GM19043 (cell line): ENCODE results near the gene DEFB124.
"Not testable (repeated sequence)": the region's sequence is repeated elsewhere in the genome, so short reads cannot be mapped to it uniquely, and the experiment has no call there.

Experiments used
- ATAC-seq: cut with Tn5 transposase; IDR thresholded peaks from one replicate; pipeline ENCODE4 v1.9.1; 2021; ENCODE audit warnings: low read depth; ENCODE audit not compliant: unreplicated experiment

Gene DEFB124, protein sequence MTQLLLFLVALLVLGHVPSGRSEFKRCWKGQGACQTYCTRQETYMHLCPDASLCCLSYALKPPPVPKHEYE

GRCh38 chr20:31474758-31475427 is at the start of gene DEFB124, which contains the start of gene REM1:
Gene DEFB124 (minus strand): TSS chr20:31475127. CDS start chr20:31473013, 2,114 bp downstream.
Gene REM1 (plus strand): TSS chr20:31475288. CDS start chr20:31476446, 1,158 bp downstream.
- ATAC-seq, result no peak

DNA sequence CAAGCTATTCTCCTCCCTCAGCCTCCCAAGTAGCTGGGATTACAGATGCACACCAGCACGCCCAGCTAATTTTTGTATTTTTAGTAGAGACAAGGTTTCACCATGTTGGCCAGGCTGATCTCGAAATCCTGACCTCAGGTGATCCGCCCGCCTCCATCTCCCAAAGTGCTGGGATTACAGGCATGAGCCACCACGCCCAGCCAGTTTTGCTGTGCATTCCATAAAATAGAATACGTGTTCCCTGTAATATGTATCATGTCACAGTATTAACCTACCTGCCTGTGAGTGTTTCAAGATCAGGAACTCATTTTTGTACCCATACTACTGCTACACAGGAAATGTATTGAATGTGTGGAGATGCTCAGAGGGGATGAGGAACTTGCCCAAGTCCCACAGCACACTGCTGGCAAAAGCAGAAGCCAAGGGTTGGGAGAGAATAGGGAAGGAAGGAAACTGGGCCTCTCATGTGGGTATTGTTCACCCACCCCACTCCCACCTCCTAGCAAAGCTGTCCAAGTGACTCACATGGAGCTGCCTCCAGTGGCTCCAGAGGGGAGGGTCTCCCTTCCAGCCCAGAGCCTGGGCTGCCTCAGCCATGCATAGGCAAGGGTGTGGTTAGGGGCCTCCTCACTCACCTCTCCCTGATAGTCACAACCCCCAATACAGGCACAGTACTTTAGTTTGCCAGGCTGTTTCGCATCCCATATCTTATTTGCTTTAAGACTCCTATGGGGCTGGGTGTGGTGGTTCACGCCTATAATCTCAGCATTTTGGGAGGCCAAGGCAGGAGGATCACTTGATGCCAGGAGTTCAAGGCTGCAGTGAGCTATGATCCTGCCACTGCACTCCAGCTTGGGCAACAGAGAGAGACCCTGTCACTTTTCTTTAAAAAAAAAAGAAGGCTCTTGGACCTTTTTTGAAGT is 48.7 kb upstream of the DEFB124 start:
- ATAC-seq, result no peak

- no peak for ATAC-seq
These were observed 47.8 kb upstream of the DEFB124 start for GRCh38 chr20:31522731-31523130.

DNA sequence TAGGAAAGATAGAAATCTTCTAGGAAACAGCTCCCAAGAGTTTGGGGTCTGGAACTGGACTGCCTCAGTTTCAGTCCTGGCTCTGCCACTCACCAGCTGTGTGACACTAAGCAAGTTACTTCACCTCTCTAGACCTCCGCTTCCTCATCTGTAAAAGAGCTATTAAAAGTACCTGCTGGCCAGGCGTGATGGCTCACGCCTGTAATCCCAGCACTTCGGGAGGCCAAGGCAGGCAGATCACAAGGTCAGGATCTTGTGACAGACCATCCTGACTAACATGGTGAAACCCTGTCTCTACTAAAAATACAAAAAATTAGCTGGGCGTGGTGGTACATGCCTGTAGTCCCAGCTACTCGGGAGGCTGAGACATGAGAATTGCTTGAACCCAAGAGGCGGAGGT is 46.3 kb upstream of the DEFB124 start:
- not testable (repeated sequence) for ATAC-seq

- ATAC-seq, result no peak
These were observed 42.4 kb upstream of the DEFB124 start for GRCh38 chr20:31517373-31517772.

GRCh38 chr20:31516651-31517050 is 41.7 kb upstream of the DEFB124 start:
- no peak for ATAC-seq

- ATAC-seq, result no peak
These were observed 41.2 kb upstream of the DEFB124 start for GRCh38 chr20:31516166-31516565.

DNA sequence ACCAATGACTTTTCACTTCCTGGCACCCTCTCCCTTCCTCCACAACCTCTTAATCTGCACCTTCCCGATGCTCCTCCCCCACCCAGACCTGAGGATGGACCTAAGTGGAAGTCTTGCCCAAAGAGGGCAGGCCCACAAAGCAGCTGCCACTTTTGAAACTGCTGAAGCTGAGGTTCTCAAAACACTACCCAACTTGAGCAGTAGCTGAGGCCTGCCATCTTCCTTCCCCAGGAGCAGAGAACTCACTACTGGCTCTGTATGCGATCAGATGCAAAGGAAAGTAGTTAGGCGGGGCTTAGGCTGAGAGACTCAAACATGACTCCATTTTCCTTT is 40.8 kb upstream of the DEFB124 start:
- ATAC-seq, result no peak

GRCh38 chr20:31515072-31515774 is 40.3 kb upstream of the DEFB124 start:
- ATAC-seq, result no peak

GRCh38 chr20:31514154-31515071 is 39.5 kb upstream of the DEFB124 start, which contains the start of gene HM13:
Gene HM13 (plus strand): TSS chr20:31514442. CDS start chr20:31514552, 110 bp downstream.
- ATAC-seq, result peak; percentile 88

DNA sequence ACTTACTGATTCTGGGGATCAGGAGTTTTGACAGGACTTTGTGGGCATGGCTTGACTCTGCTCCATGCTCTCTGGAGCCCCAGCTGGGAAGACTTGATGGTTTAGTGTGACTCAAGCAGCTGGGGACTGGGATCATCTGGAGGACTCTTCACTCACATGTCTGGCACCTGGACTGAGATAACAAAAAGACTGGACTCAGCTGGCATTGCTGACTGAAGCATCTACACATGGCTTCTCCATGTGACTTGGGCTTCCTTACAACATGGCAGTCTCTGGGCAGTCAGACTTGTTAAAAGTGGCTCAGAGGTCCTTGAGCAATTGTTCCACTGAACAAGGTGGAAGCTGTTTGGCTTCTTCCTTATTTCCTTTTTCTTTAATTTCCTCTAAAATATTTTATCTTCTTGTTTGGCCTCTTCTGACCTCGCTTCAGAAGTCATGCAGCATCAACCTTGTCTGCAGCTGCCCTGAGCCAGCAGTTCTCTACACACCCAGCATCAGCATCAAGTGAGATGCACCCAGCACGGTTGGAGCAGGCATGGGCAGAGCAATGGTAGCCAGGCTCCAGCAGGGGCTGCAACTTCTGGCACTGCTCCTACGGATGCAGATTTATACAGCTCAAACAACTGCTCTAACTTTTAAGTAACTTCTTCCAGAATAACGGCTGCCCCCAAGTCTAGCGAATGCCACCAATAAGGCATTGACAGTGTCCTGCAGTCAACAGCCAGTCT is 33.8 kb upstream of the DEFB124 start:
- no peak for ATAC-seq

GRCh38 chr20:31505903-31506302 is 31.0 kb upstream of the DEFB124 start:
- ATAC-seq, result no peak

DNA sequence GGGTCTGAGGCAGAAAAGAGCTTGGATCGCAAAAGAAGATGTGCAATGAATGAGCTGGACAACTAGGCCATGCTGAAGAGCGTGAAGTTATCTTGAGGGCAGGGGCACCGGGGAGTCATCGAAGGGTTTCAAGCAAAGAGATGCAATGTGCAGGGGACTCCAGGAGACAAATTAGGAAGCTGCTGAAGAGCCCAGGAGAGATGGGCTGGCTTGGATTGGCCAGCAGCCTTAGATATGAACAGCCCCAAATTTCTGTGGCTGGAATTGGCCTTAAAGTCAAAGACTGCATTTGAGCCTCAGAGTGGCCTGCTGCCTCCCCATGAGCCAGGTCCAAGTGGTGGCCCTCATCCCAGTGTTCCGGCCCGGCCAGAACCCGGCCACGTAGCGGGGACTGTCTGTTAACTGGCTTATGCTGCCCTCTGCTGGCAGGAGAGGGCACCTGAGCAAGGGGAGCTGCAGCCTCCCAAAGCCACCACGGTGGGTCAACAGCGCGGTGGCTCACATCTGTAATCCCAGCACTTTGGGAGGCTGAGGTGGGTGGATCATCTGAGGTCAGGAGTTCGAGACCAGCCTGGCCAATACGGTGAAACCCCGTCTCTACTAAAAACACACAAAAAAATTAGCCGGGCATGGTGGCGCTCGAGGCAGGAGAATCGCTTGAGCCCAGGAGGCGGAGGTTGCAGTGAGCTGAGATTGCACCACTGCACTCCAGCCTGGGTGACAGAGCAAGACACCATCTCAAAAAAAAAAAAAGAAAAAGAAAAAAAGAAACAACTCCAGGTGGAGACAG is 28.2 kb upstream of the DEFB124 start:
- peak; percentile 79 for ATAC-seq

- ATAC-seq, result no peak
These were observed 25.6 kb upstream of the DEFB124 start for GRCh38 chr20:31500527-31500926.

DNA sequence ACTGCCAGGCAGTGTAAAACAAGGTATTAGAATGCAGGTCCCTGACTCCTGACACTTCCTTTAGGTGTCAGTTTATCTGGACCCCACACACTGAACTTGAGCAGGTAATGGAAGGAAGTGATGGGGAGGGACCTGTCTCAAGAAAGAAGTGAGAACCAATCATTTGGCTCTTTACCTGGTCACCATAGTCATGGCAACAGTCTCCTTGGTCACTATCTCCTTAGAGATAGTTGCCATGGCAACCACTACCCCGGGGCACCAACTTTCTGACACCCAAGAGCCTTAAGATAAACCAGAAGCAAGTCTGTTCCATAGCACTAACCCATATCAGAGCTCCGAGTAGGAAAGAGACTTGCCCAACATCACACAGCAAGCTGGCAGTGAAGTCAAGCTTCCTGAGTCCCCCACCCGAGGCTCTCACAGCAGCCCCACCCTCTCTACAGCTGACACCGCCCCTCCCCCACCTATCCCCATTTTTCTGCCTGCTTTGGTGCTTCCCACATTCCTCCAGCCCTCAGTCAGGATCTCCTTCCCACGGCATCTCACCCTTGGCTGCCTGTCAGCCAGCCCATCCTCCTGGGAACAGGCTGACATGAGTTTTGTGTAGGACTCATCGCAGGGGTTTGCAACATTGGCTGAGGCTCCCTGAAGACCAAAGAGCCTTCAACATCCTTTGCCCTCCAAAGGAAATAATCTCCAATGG is 23.1 kb upstream of the DEFB124 start:
- no peak for ATAC-seq

GRCh38 chr20:31496761-31497295 is 21.9 kb upstream of the DEFB124 start:
- ATAC-seq, result no peak

DNA sequence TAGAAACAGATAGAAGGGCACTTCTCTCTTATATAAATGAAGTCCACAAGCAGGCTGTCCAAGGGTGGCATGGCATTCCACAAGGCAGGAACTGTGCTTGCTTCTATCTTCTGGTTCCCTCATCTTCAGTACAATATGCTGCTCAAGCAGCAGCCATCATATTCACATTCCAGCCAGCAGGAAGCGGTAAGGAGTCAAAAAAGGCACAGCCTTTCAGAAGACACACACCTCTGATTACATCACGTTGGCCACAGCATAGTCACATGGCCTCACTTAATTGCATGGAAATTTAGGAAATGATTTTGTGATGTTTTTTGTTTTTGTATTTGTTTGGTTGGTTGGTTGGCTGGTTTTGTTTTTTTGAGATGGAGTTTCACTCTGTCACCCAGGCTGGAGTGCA is 19.2 kb upstream of the DEFB124 start:
- ATAC-seq, result no peak

GRCh38 chr20:31490752-31491151 is 15.8 kb upstream of the DEFB124 start:
- no peak for ATAC-seq
